Peyer's patch (tissue), 4 donors: ENCODE results near the gene SNX24. TPM values are rescaled to one million over a fixed set of nuclear protein-coding genes. Genes with fewer than 3 reads are reported as not detected.

Experiments
- DNase-seq, 3 donors: peaks; one replicate each; pipeline ENCODE4 v3.0.0-alpha.2; 2017 to 2019
- H3K27ac ChIP-seq, 4 donors: fragments of 200-600 bp; sonication (generic); one replicate each; pipeline ENCODE4 v1.5.1; 2016 to 2019
- H3K27me3 ChIP-seq, 2 donors: fragments of 200-600 bp; sonication (generic); one replicate each; pipeline ENCODE4 v1.5.1; 2019
- H3K36me3 ChIP-seq, 3 donors: fragments of 200-600 bp; sonication (generic); one replicate each; pipeline ENCODE4 v1.5.1; 2016 to 2019
- H3K4me1 ChIP-seq, 4 donors: fragments of 200-600 bp; sonication (generic); one replicate each; pipeline ENCODE4 v1.5.1; 2016 to 2019
- H3K4me3 ChIP-seq, 4 donors: fragments of 200-600 bp; sonication (generic); 1 replicate in 3 of 4; 2 replicates in 1 of 4; pipeline ENCODE4 v1.5.1; 2016 to 2019; ENCODE audit warnings: mild to moderate bottlenecking in 1 of 4
- H3K9me3 ChIP-seq, 4 donors: fragments of 200-600 bp; sonication (generic); one replicate each; pipeline ENCODE4 v1.5.1; 2016 to 2019; ENCODE audit warnings: mild to moderate bottlenecking in 1 of 4
- CTCF ChIP-seq, 6 experiments: fragments of 450-650 bp in 4 of 6; fragments of 200-600 bp in 2 of 6; sonication (generic) in 1 of 6; IDR thresholded peaks; one replicate each; pipeline ENCODE4 v1.5.1; 2017 to 2019; ENCODE audit warnings: antibody characterized with exemption in 6 of 6, mild to moderate bottlenecking in 3 of 6, moderate library complexity in 1 of 6
- POLR2A ChIP-seq, 2 donors: fragments of 450-650 bp; IDR thresholded peaks; one replicate each; pipeline ENCODE4 v1.5.1; 2017; ENCODE audit warnings: antibody characterized with exemption in 2 of 2, mild to moderate bottlenecking in 2 of 2, moderate library complexity in 2 of 2
- total RNA-seq, 4 donors: library from RNA; depleted of rRNA; stranded (reverse); fragments of >200 nt; gene quantifications; one replicate each; pipeline ENCODE4 v1.1.0, GENCODE V29; 2016

The SNX24 gene
- total RNA-seq, 4 donors from 2014 or later: 19.4 to 45.5 (median 29.3) TPM

GRCh38 chr5:122982376-122982775, 137.0 kb downstream of the SNX24 start:
- Histone ChIP-seq H3K9me3 (no peaks in the 10 kb centered on the region), H3K36me3 (no peaks in the 10 kb centered on the region), H3K4me1 (no peaks in the 10 kb centered on the region), H3K4me3 (no peak overlapping the region), H3K27me3 (no peaks in the 10 kb centered on the region), H3K27ac (no peak overlapping the region)
- TF ChIP-seq CTCF (IDR thresholded peaks at IDR 0.05): no peak
- TF ChIP-seq POLR2A (IDR thresholded peaks at IDR 0.05): no peak
- no peak for DNase-seq

- no peaks in the 10 kb centered on the region for H3K36me3 ChIP-seq
- H3K9me3 ChIP-seq: no peaks in the 10 kb centered on the region
- H3K4me1 ChIP-seq: no peaks in the 10 kb centered on the region
- DNase-seq: no peak
- H3K27ac ChIP-seq: no peak overlapping the region
- no peaks in the 10 kb centered on the region for H3K27me3 ChIP-seq
- no peak overlapping the region for H3K4me3 ChIP-seq
- no peak for TF ChIP-seq CTCF (IDR thresholded peaks at IDR 0.05)
- no peak for TF ChIP-seq POLR2A (IDR thresholded peaks at IDR 0.05)
Measured at GRCh38 chr5:122984425-122984824, 139.0 kb downstream of the SNX24 start.

- H3K4me3 ChIP-seq: no peak overlapping the region
Measured at GRCh38 chr5:122985006-122985700, 139.7 kb downstream of the SNX24 start.

GRCh38 chr5:122985954-122986721, 140.7 kb downstream of the SNX24 start:
- no peaks in the 10 kb centered on the region for H3K4me1 ChIP-seq
- DNase-seq: no peak
- no peaks in the 10 kb centered on the region for H3K27me3 ChIP-seq
- H3K4me3 ChIP-seq: no peak overlapping the region
- no peaks in the 10 kb centered on the region for H3K9me3 ChIP-seq
- H3K27ac ChIP-seq: no peak overlapping the region
- H3K36me3 ChIP-seq: no peaks in the 10 kb centered on the region
- TF ChIP-seq CTCF (IDR thresholded peaks at IDR 0.05) (no peak), POLR2A (IDR thresholded peaks at IDR 0.05) (no peak)

More at GRCh38 chr5:122985006-122985700, 139.7 kb downstream of the SNX24 start:
- Histone ChIP-seq H3K27me3 (no peaks in the 10 kb centered on the region), H3K27ac (no peak overlapping the region), H3K36me3 (no peaks in the 10 kb centered on the region), H3K4me1 (no peaks in the 10 kb centered on the region), H3K9me3 (no peaks in the 10 kb centered on the region)
- DNase-seq: no peak
- no peak for TF ChIP-seq CTCF (IDR thresholded peaks at IDR 0.05)
- no peak for TF ChIP-seq POLR2A (IDR thresholded peaks at IDR 0.05)

GRCh38 chr5:122996091-122996490, 150.7 kb downstream of the SNX24 start:
- Histone ChIP-seq H3K4me3 (no peak overlapping the region), H3K4me1 (no peaks in the 10 kb centered on the region), H3K36me3 (no peaks in the 10 kb centered on the region), H3K27me3 (no peaks in the 10 kb centered on the region), H3K9me3 (no peaks in the 10 kb centered on the region), H3K27ac (no peak overlapping the region)
- no peak for TF ChIP-seq CTCF (IDR thresholded peaks at IDR 0.05)
- TF ChIP-seq POLR2A (IDR thresholded peaks at IDR 0.05): no peak
- DNase-seq: no peak
